Measurements from ENCODE around the gene TNFRSF4. TPM values are rescaled to one million over a fixed set of nuclear protein-coding genes. Genes with fewer than 3 reads are reported as not detected.

TNFRSF4 gene
- total RNA-seq, 1 donor from 2014 or later, result not detected

DNA sequence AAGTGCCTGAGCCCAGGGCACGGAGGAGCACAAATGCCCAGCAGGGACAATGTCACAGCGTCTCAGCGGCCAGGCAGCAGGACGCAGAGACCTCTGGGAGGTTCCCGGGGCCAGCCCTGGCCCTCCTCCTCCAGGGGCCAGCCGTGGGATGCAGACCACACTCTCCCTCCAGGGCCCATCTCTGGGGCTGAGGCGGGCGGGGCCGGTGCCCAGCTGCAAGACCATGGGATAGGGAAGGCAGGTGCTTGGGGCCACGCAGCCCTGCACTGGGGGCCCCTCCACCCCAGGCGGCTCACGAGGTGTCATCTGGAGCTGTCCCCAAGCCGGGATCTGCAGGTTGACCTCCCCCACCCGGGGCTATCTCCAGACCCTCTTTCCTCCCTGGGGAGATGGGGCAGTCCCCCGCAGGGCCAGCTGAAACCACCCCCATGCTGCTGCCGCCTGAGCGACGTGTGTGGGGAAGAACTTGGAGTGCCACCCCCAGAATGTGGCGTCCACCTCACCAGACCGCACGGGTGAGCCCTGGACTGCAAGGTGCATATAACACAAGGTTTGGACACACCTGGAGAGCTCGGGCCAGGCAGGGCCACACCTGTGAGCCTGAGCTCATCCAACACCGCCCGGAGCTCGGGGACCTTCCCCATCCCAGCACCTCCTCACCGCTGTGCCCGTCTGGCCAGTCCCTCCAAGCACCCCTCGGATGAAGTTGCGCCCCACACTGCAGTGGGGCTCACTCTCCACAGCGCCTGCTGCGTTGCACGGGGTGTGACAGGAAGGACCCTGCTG lies 44.3 kb downstream of the TNFRSF4 start:
- H3K27ac Mint-ChIP-seq, result peak overlapping the region; percentile 74
- Histone ChIP-seq H4K20me1 (ENCODE audit: low read depth) (no peaks in the 10 kb centered on the region), H3K27ac (no peak overlapping the region), H3K36me3 (no peaks in the 10 kb centered on the region), H3K4me2 (no peak overlapping the region), H3F3A (ENCODE audit: low read depth) (peaks cover 15% of the 10 kb centered on the region), H3K9me3 (ENCODE audit: low read depth) (no peaks in the 10 kb centered on the region), H3K9ac (no peak overlapping the region), H3K4me3 (no peak overlapping the region), H3K79me2 (ENCODE audit: low read depth) (no peaks in the 10 kb centered on the region), H3K27me3 (peaks cover 16% of the 10 kb centered on the region), H2AFZ (replicated peaks) (no peak overlapping the region), H3K4me1 (peaks cover 25% of the 10 kb centered on the region)
- H3K4me1 Mint-ChIP-seq, result peaks cover 20% of the 10 kb centered on the region
- peaks cover 5% of the 10 kb centered on the region for H3K27me3 Mint-ChIP-seq (ENCODE audit: insufficient read depth, low read depth)
- TF ChIP-seq EZH2 (IDR thresholded peaks at IDR 0.05) (no peak), EZH2phosphoT487 (IDR thresholded peaks at IDR 0.05) (no peak)
- TF ChIP-seq, protein P1, sequence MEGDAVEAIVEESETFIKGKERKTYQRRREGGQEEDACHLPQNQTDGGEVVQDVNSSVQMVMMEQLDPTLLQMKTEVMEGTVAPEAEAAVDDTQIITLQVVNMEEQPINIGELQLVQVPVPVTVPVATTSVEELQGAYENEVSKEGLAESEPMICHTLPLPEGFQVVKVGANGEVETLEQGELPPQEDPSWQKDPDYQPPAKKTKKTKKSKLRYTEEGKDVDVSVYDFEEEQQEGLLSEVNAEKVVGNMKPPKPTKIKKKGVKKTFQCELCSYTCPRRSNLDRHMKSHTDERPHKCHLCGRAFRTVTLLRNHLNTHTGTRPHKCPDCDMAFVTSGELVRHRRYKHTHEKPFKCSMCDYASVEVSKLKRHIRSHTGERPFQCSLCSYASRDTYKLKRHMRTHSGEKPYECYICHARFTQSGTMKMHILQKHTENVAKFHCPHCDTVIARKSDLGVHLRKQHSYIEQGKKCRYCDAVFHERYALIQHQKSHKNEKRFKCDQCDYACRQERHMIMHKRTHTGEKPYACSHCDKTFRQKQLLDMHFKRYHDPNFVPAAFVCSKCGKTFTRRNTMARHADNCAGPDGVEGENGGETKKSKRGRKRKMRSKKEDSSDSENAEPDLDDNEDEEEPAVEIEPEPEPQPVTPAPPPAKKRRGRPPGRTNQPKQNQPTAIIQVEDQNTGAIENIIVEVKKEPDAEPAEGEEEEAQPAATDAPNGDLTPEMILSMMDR (IDR thresholded peaks at IDR 0.05), result no peak
- peak overlapping the region; percentile 59 for H3K4me3 Mint-ChIP-seq
- no peaks in the 10 kb centered on the region for H3K36me3 Mint-ChIP-seq
- DNase-seq (ENCODE audit: low spot score), result no peak
- H3K9me3 Mint-ChIP-seq, result no peaks in the 10 kb centered on the region

DNA sequence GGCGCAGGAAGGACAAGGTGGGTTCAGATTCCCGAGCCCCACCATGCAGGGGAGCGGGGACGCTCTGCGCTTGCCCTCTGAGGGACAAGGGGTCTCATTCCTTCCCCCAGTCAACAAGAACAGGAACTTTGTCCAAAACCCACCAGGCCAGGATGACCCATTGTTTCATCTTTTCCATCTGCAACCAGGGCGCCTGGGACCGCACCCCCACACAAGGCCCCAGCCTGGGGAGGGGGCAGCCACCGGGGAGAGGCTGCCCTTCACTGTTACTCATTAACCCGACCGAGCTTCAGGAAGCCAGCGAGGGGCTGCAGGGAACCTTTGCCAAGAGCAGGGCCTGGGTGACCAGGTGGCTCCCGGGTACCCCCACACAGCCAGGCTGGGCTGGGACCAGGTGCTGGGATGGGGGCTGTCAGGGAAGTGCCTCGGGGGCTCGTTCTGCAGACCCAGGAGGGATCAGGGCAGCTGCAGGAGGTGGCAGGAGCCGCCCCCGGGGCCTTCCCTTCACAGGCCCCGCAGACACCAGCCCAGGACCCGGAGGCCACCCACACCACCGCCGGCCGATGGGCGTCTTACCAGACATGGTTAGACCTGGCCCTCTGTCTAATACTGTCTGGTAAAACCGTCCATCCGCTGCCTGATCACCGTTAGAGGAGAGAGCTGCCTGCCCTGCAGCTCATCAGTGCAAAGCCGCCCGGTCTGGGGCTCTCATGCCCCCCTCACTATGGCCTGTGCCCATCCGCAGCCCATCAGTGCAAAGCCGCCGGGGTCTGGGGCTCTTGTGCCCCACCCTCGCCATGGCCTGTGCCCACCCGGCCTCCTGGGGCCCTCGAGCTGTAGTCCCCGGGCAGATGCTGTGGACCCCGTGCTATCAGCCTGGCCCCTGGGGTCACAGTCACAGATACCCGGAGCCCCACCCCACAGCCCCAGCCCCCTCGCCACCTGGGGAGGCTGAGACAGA lies 45.2 kb downstream of the TNFRSF4 start:
- H3K4me2 ChIP-seq, result no peak overlapping the region
- no peak overlapping the region for H3K4me3 Mint-ChIP-seq
- no peaks in the 10 kb centered on the region for H4K20me1 ChIP-seq (ENCODE audit: low read depth)
- H3F3A ChIP-seq (ENCODE audit: low read depth), result peaks cover 17% of the 10 kb centered on the region
- no peak overlapping the region for H3K9ac ChIP-seq
- H3K9me3 ChIP-seq (ENCODE audit: low read depth), result no peaks in the 10 kb centered on the region
- H3K36me3 Mint-ChIP-seq, result no peaks in the 10 kb centered on the region
- peaks cover 20% of the 10 kb centered on the region for H3K27me3 ChIP-seq
- TF ChIP-seq EZH2 (IDR thresholded peaks at IDR 0.05) (no peak), EZH2phosphoT487 (IDR thresholded peaks at IDR 0.05) (no peak)
- TF ChIP-seq, protein P1 (IDR thresholded peaks at IDR 0.05), result no peak
- no peak overlapping the region for H3K27ac Mint-ChIP-seq
- H2AFZ ChIP-seq (replicated peaks), result no peak overlapping the region
- H3K4me1 Mint-ChIP-seq, result peaks cover 20% of the 10 kb centered on the region
- no peak for DNase-seq (ENCODE audit: low spot score)
- no peaks in the 10 kb centered on the region for H3K36me3 ChIP-seq
- no peak overlapping the region for H3K4me3 ChIP-seq
- H3K9me3 Mint-ChIP-seq, result no peaks in the 10 kb centered on the region
- H3K79me2 ChIP-seq (ENCODE audit: low read depth), result no peaks in the 10 kb centered on the region
- H3K27ac ChIP-seq, result no peak overlapping the region
- H3K4me1 ChIP-seq, result peaks cover 28% of the 10 kb centered on the region
- H3K27me3 Mint-ChIP-seq (ENCODE audit: insufficient read depth, low read depth), result peaks cover 8% of the 10 kb centered on the region

DNA sequence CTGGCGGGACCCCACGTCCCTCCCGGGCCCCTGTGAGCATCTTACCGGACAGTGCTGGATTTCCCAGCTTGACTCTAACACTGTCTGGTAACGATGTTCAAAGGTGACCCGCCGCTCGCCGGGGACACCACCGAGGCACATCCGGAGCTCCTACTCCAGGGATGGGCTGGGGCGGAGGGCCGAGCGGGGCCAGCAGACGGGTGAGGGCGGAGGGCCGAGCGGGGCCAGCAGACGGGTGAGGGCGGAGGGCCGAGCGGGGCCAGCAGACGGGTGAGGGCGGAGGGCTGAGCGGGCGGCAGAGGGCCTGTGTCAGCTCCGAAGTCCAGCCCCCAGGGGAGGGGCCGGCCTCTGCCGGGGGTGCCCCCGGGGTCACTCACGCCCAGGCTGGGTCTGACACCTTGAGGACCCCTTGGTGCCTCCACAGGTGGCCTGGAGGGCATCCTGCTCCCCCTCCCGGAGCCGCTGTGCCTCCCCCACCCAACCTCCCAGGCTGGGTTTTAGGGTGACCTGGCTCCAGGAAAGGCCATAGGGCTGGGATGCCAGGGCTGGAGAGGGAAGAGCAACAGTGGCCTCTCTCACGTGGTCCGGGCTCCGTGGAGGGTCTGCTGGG lies 46.0 kb downstream of the TNFRSF4 start:
- H3K27ac Mint-ChIP-seq, result no peak overlapping the region
- peaks cover 9% of the 10 kb centered on the region for H3K27me3 Mint-ChIP-seq (ENCODE audit: insufficient read depth, low read depth)
- Histone ChIP-seq H3K4me2 (no peak overlapping the region), H3K79me2 (ENCODE audit: low read depth) (no peaks in the 10 kb centered on the region), H3F3A (ENCODE audit: low read depth) (peaks cover 17% of the 10 kb centered on the region), H3K4me3 (no peak overlapping the region), H3K9me3 (ENCODE audit: low read depth) (no peaks in the 10 kb centered on the region), H3K27ac (no peak overlapping the region), H3K27me3 (peaks cover 28% of the 10 kb centered on the region), H3K9ac (no peak overlapping the region), H3K36me3 (no peaks in the 10 kb centered on the region), H3K4me1 (peaks cover 20% of the 10 kb centered on the region), H4K20me1 (ENCODE audit: low read depth) (no peaks in the 10 kb centered on the region), H2AFZ (replicated peaks) (no peak overlapping the region)
- TF ChIP-seq, protein P1 (IDR thresholded peaks at IDR 0.05), result no peak
- no peak for TF ChIP-seq EZH2 (IDR thresholded peaks at IDR 0.05)
- no peak overlapping the region for H3K4me3 Mint-ChIP-seq
- H3K4me1 Mint-ChIP-seq, result peaks cover 16% of the 10 kb centered on the region
- H3K36me3 Mint-ChIP-seq, result no peaks in the 10 kb centered on the region
- DNase-seq (ENCODE audit: low spot score), result no peak
- no peaks in the 10 kb centered on the region for H3K9me3 Mint-ChIP-seq
